HG02870 (cell line): ENCODE results near the gene AADACL3.
"Not testable (repeated sequence)": the region's sequence is repeated elsewhere in the genome, so short reads cannot be mapped to it uniquely, and the experiment has no call there.

Source experiments
- ATAC-seq: cut with Tn5 transposase; IDR thresholded peaks from one replicate; pipeline ENCODE4 v1.9.1; 2021; ENCODE audit warnings: mild to moderate bottlenecking, moderate library complexity; ENCODE audit not compliant: unreplicated experiment

Gene AADACL3, protein sequence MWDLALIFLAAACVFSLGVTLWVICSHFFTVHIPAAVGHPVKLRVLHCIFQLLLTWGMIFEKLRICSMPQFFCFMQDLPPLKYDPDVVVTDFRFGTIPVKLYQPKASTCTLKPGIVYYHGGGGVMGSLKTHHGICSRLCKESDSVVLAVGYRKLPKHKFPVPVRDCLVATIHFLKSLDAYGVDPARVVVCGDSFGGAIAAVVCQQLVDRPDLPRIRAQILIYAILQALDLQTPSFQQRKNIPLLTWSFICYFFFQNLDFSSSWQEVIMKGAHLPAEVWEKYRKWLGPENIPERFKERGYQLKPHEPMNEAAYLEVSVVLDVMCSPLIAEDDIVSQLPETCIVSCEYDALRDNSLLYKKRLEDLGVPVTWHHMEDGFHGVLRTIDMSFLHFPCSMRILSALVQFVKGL

DNA sequence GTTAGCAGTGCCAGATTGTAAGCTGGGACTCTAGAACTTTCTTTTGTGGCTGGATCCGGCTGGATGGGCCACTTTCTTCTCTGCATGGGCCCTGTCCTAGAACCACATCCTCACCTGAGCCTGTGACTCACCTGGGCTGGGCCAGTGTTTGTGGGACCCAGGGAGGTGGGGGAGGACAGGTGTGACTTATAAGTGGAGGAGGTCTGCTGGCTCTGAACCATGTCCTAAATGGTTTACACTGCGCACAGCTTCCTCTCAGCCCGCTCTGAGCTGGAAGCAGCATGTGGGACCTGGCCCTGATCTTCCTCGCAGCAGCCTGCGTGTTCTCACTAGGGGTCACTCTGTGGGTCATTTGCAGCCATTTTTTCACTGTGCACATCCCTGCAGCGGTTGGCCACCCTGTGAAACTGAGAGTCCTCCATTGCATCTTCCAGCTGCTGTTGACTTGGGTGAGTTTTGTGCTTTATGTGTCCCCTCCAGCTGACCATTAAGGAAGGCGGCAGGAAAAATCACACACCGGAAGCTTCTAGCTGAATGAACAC, at the start of gene AADACL3:
AADACL3 (plus strand) TSS at position 215 of the 542 bp plus-strand sequence; CDS start at position 282, 67 bp downstream.
- ATAC-seq: no peak

DNA sequence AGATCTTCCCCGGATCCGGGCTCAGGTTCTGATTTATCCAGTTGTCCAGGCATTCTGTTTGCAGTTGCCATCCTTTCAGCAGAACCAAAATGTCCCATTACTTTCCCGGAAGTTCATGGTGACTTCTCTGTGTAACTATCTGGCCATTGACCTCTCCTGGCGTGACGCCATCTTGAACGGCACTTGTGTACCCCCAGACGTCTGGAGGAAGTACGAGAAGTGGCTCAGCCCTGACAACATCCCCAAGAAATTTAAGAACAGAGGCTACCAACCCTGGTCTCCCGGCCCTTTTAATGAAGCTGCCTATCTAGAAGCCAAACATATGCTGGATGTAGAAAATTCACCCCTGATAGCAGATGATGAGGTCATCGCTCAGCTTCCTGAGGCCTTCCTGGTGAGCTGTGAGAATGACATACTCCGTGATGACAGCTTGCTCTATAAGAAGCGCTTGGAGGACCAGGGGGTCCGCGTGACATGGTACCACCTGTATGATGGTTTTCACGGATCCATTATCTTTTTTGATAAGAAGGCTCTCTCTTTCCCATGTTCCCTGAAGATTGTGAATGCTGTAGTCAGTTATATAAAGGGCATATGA, 49.7 kb upstream of the AADACL3 start:
- ATAC-seq: no peak

DNA sequence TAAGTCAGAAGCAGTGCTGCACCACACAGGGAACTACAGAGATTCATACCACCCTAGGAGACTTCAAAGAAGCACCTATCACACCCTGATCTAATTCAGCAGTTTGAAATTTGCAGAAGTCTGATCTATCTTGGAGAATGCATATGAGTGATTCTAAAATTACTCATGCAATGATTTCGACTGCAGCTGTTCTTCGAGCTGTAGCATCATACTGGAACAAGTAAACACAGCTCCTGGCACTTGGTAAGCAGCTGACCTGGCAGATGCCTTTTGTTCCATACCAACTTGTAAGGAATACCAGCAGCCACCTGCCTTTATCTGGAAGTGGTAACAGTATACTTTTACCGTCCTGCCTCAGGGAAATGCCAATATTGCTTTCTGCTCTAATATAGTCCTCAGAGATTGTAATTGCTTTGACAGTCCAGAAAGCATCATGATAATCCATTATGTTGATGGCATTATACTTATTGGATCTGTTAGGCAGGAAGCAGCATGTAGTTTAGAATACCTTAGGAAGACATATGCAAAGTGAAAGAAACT, 46.3 kb upstream of the AADACL3 start:
- no peak for ATAC-seq

GRCh38 chr1:12674358-12674757, 41.6 kb upstream of the AADACL3 start:
- no peak for ATAC-seq

DNA sequence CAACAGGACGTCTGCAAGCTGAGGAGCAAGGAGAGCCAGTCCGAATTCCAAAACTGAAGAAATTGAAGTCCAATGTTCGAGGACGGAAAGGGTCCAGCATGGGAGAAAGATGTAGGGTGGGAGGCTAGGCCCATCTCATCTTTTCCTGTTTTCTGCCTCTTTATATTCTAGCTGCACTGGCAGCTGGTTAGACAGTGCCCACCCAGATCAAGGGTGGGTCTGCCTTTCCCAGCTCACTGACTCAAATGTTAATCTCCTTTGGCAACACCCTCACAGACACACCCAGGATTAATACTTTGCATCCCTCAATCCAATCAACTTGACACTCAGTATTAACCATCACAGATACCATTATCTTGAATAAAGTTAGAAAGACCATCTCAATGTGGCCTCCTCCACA, 39.8 kb upstream of the AADACL3 start:
- not testable (repeated sequence) for ATAC-seq

- no peak for ATAC-seq
These were observed 38.3 kb upstream of the AADACL3 start for GRCh38 chr1:12677565-12677964.

- ATAC-seq: no peak
These were observed 37.6 kb upstream of the AADACL3 start for GRCh38 chr1:12678350-12678749.

- ATAC-seq: no peak
These were observed 37.1 kb upstream of the AADACL3 start for GRCh38 chr1:12678820-12679219.

GRCh38 chr1:12690156-12690555, 25.8 kb upstream of the AADACL3 start:
- ATAC-seq: no peak

GRCh38 chr1:12692967-12693782, 22.7 kb upstream of the AADACL3 start:
- ATAC-seq: no peak

DNA sequence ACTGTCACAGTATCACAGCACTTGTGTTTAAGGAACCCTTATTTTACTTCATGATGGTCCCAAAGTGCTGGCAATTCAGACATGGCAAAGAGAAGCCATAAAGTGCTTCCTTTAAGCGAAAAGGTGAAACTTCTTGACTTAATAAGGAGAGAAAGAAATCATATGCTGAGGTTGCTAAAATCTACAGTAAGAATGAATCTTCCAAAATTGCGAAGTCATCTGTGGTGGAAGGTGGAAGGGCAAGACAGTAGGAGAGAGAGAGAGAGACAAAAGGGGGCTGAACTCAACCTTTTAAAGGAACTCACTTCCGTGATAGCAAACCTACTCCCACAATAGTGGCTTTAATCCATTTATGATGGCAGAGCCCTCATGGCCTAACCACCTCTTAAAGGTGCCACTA, 19.3 kb upstream of the AADACL3 start:
- no peak for ATAC-seq

- no peak for ATAC-seq
These were observed 18.5 kb upstream of the AADACL3 start for GRCh38 chr1:12697397-12697796.

DNA sequence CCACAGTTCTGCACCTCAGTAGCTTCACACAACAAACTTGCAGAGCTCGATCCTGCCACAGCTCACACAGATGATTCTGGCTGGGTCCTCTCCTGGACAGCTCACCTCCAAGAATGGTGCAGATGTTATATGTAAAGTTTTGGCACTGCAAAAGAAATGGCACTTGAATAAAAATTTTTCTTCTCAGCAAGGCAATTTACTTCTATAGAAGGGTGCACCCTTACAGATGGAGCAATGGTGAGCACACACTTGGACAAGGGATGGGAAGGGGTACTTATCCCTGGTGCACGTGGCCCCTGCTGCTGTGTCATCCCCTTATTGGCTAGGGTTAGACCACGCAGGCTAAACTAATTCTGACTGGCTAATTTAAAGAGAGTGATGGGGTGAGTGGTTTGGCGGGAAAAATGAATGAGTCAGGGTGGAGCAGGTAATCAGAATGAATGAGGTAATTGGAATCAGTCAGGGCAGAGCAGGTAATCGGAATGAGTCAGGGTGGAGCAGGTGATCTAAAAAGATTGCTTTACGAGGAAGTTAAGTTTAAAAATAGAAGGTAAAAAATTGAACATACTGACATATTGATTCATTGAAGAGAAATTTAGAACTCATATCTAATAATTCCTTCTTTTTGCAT, 12.0 kb upstream of the AADACL3 start:
- no peak for ATAC-seq

- ATAC-seq: no peak
These were observed 9.8 kb upstream of the AADACL3 start for GRCh38 chr1:12706061-12706460.

- ATAC-seq: no peak
These were observed 7.4 kb upstream of the AADACL3 start for GRCh38 chr1:12708396-12709090.

- no peak for ATAC-seq
These were observed 6.8 kb upstream of the AADACL3 start for GRCh38 chr1:12709091-12709491.

- no peak for ATAC-seq
These were observed 6.2 kb upstream of the AADACL3 start for GRCh38 chr1:12709696-12710095.

GRCh38 chr1:12711536-12711935, 4.4 kb upstream of the AADACL3 start:
- ATAC-seq: no peak

GRCh38 chr1:12712076-12712475, 3.8 kb upstream of the AADACL3 start:
- no peak for ATAC-seq

DNA sequence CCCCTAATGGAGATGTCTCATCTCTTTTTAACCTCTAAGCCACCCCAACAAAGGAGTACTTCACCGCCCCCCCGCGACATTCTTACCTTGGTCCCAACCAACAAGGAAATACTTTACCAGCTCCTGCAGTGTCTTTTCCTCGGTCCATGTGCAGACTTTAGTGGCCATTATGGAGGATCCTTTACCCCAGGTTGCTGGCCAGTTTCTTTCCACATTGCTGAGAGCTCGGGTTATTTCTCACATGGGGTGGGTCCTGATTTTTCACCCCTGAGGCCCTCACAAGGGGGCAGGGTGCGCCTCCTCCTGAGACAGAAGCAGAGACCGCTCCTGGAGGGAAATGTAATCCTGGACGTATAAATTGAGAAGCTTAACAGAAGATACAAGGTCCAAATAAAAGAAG, 3.0 kb upstream of the AADACL3 start:
- ATAC-seq: no peak
